HG02852 (cell line): ENCODE data around the gene MDM1.
A peak's percentile ranks its signal among the peaks of the same experiment; 100 is the strongest.

ENCODE experiments used
- ATAC-seq: cut with Tn5 transposase; IDR thresholded peaks from one replicate; pipeline ENCODE4 v1.9.1; 2021; ENCODE audit warnings: mild to moderate bottlenecking, moderate library complexity; ENCODE audit not compliant: unreplicated experiment

Gene MDM1

GRCh38 chr12:68326716-68327115 is 5.4 kb downstream of the MDM1 start:
- ATAC-seq = no peak

DNA sequence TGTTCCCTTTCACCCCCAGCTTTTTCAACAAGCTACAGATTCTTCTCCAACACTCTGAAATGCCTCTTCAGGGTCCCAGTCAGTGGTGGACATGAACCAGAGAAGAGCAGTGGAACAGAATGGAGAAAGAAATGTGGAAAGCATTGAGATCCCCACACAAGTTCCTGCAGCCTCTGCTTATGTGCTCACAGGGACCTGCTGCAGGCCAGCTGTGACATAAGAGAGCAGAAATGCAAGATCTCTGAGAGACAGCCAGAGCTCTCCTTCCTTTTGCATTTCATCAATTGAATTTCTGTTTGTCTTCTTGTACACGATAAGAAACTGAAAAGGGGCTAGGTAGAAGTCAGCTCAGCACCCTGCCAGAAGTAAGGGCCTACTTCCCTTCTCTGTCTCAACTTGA is 6.2 kb downstream of the MDM1 start:
- ATAC-seq = no peak

DNA sequence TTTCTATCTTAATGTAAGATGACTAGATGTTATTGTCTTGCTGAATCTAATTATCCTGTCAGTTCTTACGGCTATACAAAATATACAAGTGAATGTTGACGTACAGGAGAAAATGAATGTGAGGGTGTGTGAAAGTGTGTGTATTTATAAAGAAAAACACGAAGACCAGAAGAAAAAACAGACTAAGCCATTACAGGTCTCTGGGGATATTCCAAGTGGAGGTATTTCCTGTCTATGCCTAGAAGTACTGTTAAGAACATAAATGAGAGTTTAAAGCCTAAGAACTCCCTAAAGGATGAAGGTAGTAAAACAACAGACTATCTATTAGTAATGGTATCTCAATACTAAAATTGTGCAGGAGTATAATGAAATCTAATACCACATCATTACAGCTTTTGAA is 7.6 kb downstream of the MDM1 start:
- no peak for ATAC-seq

DNA sequence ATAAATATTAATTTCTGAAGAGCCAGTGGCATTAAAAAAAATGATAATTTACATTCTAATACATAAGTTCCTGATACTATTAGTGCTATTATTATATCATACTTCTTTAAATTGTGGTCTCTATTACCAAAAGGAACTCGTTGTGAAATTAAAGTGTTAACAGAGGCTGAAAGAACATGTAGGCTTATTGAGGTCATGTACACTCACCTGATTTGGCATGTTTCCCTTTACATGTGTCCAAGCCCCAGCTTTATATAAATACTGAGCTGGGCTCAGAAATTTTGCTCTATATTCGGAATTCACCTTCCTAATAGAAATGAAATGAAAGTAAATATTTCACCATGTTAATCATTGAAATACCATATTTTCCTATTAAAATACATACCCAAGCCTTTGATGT is 11.0 kb downstream of the MDM1 start:
- no peak for ATAC-seq

GRCh38 chr12:68319988-68320623 is 12.1 kb downstream of the MDM1 start:
- ATAC-seq = no peak

- no peak for ATAC-seq
Observed at GRCh38 chr12:68317047-68317667, 15.0 kb downstream of the MDM1 start.

- no peak for ATAC-seq
Observed at GRCh38 chr12:68310370-68310769, 21.8 kb downstream of the MDM1 start.

GRCh38 chr12:68306564-68306963 is 25.6 kb downstream of the MDM1 start:
- peak; percentile 51 for ATAC-seq

DNA sequence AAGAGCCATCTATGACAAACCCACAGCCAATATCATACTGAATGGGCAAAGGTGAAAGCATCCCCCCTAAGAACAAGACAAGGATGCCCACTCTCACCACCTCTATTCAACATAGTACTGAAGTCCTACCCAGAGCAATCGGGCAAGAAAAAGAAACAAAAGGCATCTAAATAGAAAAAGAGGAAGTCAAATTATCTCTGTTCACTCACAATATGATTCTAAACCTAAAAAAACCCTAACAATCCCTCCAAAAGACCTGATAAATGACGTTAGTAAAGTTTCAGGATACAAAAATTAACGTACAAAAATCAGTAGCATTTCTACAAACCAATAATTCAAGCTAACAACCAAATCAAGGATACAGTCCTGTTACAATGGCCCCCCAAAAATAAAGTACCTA is 26.9 kb downstream of the MDM1 start:
- ATAC-seq = peak; percentile 75

DNA sequence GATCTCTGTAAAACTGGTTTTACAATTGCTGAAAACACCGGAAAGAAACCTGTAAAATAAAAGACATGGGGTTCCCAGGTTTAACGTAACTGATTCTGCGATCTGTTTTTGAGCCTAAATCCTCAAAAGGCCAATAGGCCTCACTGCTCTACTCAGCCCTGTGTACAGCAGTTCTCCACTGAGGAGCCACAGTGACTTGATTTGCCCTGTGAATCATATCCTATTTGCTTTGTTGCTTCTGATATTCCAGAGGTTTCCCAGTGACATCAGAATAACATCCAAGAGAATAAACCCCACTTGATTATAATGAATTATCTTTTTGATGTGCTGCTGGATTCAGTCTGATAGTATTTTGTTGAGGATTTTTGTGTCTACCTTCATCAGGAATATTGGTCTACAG is 27.5 kb downstream of the MDM1 start:
- no peak for ATAC-seq

DNA sequence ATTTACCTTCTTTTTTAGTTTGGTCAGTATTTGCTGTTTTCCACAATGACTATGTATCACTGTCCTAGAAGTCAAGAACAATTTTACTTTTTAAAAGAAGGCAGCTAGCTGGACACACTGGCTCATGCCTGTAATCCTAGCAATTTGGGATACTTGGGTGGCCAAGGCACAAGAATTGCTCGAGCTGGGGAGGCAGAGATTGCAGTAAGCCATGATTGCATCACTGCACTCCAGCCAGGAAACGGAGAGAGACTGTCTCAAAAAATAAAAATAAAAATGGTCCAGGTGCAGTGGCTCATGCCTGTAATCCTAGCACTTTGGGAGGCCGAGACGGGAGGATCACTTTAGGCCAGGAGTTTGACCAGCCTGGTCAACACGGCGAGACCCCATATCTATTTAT is 28.3 kb downstream of the MDM1 start:
- ATAC-seq = no peak

DNA sequence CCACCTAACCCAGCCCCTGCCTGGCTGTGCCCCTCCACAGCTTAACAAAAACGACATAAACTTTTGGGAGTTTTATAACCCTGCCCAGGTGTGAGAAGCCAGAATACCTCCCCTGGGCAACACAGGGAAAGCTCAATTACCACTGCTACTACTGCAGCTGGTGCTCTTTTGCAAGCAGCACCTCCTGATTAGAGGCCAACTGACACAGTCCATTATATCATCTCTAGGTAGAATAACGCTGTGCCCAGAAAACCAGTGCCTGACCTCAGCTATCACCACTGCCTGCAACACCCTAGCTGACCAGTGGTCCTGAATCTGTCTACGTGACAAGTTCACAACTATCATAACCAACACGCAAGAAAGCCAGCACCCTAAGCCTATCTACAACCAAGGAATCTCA is 34.2 kb downstream of the MDM1 start:
- no peak for ATAC-seq

- ATAC-seq = no peak
Observed at GRCh38 chr12:68294251-68294650, 37.9 kb downstream of the MDM1 start.

DNA sequence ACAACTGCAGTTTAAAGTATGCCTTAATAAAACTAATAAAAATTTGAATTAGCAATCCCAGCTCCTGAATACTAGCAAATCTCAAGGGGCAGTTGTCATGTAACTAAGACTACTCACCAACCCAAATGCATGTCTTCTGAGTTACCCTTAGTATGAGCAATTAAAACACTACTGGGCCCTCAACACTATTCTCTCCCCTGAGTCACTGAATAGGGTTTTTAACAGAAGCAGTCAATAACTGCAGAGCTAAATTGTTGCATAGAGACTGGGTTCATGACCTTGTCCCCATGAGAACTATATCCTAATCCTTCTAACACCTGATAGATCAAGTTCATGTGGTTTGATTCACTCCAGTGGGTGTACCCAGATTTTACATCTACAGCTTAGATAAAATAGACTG is 38.8 kb downstream of the MDM1 start:
- ATAC-seq = no peak

- ATAC-seq = no peak
Observed at GRCh38 chr12:68292151-68292943, 39.8 kb downstream of the MDM1 start.

- ATAC-seq = no peak
Observed at GRCh38 chr12:68291396-68292036, 40.6 kb downstream of the MDM1 start.

DNA sequence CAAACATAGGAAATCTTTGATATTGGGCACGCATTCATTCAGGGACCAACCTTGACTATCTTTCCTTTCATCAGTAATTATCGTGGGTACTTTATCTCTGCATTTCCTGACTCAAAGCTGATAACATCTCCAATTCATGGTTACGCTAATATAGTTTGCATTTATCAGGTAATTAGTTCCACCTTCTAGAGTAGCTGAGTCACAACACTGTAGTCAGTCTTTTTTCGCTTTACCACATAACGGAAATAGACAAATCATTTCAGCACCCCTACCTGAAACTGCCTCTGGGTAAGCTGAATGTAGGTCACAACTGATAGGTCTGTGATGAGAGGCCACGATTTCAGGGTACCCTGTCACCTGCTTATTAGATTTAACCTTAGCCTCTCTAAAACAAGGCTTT is 42.0 kb downstream of the MDM1 start:
- peak; percentile 100 for ATAC-seq

DNA sequence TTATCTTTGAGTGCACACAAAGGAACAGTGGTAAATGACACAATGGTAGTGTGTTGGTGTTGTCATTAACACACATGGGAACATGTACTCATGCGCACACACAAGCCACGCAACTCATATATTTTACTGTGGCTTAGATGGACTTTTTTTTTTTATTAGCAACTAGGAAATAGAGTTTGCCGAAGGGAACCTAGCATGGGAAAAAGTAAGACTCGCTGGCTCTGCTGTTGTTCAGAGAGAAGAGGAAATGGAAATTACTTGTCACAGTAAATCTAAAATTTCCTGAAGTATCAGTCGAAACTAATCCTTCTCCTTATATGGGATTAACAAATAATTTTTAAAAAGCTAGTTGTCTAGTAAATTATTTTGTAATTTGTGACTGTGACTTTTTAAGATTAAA is 45.1 kb downstream of the MDM1 start:
- ATAC-seq = no peak

- ATAC-seq = no peak
Observed at GRCh38 chr12:68286396-68286795, 45.8 kb downstream of the MDM1 start.

GRCh38 chr12:68285541-68285940 is 46.6 kb downstream of the MDM1 start:
- no peak for ATAC-seq

DNA sequence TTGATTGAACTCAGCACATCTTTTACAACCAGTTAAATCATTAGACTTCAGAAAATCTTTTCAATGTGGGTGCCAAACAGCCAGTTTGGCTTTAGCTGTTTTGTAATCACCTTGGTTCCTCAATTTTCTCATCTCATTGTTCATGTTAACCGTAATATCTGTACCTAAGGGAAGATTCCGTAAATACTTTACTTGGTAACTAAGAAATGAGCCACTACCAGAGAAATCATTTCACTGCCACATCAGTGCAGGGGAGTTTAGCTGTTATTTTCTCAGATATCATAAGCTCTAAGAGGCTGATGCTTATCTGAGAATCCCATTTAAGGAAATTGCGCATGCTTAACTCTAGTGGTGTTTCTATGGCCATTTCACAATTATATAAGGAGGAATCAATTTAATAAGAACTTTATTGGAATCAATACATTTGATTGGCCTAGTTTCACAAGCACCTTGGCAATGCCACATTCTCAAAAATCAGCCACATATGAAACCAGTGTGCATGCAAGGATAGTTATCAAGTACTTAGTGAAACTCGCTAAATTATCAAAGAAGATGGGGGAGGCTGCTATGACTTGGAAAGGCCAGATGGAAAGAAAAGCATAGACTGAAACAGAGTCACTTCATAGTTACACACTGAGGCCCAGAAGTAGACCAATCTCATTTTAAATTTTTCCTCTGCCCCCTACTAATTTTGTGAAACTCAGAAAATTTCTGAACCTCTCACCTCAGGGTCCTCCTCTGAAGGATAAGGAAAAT is 50.7 kb downstream of the MDM1 start:
- no peak for ATAC-seq
